ENCODE data around the gene CKMT2.

CKMT2 gene

GRCh38 chr5:81233080-81233634 lies at the start of gene CKMT2:
Gene CKMT2 (plus strand): TSS chr5:81233322. CDS start chr5:81251133, 17,811 bp downstream.
- no peak for DNase-seq

GRCh38 chr5:81183811-81184748 lies 49.0 kb upstream of the CKMT2 start:
- no peak for DNase-seq

- DNase-seq = no peak
Observed at GRCh38 chr5:81184749-81185110, 48.4 kb upstream of the CKMT2 start.

DNA sequence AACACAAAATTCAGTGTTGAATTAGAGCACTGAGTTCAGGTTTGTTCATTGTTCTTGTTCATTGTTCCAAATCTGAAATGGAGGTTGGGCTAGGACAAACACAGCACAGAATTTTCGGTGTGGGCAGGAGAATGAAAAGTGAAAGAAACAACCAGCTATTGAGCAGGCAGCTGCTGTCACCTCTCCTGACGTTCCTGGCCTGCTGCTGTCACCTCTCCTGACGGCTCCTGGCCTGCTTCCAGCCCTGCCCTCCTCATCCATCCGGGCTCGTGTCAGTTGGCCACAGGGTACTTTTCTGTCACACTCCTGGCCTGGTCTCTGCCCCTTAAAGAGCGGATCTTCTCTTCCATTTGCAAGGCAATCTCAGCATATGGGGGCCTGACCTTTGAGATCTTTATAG lies 45.2 kb upstream of the CKMT2 start:
- DNase-seq = no peak

GRCh38 chr5:81188962-81189361 lies 44.2 kb upstream of the CKMT2 start:
- DNase-seq = no peak

DNA sequence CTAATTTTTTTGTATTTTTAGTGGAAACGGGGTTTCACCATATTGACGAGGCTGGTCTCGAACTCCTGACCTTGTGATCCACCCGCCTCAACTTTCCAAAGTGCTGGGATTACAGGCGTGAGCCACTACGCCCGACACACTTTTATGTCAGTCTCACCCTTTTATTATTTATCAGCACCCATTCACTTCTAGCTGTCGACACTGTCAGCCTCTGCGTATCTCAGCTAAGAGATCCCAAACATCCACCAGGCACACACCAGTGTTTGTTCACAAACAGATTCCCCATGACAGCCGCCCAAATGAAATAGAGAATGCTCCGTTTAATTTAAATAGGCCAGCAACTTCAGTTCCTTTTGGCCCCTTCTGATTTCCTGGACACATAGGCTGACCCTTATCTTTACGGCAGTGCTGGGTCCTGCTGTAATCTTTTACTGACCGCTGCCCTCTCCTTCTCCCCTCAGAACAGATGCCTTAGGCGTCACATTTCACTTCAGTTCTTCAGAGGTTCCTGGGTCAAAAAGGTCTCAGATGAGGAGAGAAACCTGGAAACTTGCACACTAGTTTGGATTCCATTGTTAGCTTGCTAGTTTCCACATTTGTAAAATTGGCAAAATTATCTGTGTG lies 43.1 kb upstream of the CKMT2 start:
- DNase-seq = no peak

GRCh38 chr5:81191726-81192372 lies 41.3 kb upstream of the CKMT2 start:
- DNase-seq = no peak

DNA sequence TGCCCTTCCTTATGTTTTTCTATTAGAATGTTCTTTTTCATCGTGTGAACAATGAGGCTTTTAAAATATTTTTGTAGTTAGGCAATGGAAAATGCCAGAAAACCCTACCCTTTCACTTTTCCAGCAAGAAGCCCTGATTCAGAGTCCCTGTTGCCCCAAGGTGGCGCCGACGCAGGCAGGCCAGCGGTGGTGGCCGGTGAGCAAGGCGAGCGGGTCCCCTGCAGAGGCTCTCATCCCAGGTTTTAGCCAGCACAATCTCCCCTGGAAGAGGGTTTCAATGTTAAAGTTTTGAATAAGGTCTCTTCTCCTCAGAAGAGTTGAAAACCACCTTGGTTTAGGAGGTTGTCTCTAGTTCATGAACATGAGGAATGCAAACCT lies 40.8 kb upstream of the CKMT2 start:
- DNase-seq = no peak

- DNase-seq = peak; percentile 68 to 76 (median 74)
Observed at GRCh38 chr5:81194633-81195334, 38.3 kb upstream of the CKMT2 start.

- no peak for DNase-seq
Observed at GRCh38 chr5:81195335-81195929, 37.7 kb upstream of the CKMT2 start.

DNA sequence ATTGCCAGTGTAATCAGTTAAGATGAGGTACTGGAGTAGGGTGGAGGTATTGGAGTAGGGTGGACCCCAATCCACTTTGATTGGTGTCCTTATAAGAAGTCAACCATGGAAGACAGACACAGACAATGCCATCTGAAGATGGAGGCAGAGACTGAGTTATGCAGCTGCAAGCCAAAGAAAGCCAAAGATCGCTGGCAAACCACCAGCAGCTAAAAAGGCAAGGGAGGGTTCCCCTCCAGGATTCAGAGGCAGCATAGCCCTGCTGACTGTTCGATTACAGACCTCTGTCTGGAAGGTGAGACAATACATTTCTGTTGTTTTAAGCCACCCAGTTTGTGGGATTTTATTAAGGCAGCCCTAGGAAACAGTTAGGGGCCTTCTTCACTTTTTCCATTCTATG lies 30.5 kb upstream of the CKMT2 start:
- DNase-seq = no peak

GRCh38 chr5:81203729-81204128 lies 29.4 kb upstream of the CKMT2 start:
- no peak for DNase-seq

- no peak for DNase-seq
Observed at GRCh38 chr5:81204205-81204604, 28.9 kb upstream of the CKMT2 start.

GRCh38 chr5:81205058-81205457 lies 28.1 kb upstream of the CKMT2 start:
- no peak for DNase-seq

DNA sequence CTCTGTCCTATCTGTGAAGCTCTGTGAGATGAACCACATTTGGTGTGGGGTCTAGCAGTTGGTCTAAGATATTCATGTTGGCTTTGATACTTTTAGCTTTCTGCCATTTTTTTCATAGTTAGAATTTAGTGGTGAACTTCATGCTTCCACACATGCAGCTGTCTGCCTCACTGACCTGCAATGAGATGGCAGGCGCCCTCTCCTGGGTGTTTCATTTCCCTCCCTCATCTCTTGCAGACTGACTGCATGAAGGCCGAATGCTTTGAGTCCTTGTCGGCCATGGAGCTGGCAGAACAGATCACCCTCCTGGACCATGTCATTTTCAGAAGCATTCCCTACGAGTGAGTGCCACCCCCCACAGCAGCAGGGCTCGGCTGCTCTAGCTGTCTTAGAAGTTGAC lies 26.1 kb upstream of the CKMT2 start:
- no peak for DNase-seq

DNA sequence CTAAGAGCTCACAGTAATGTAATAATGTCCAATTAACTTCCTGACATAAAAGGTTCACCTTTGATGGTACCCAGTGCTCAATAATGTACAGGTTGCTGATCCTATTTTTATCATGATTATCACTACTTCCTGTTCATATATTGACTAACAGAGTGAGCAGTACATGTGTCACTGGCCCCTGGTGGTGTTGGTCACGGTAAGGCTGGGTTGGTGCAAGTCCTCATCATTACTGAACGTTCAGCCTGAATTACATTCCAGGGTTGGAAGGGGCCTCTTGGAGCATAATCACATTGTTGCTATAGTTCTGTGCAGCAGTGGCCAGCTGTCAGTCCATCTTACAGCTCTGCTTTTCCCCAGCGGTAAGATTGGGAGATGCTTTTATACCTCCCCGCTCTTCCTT lies 24.2 kb upstream of the CKMT2 start:
- no peak for DNase-seq

GRCh38 chr5:81209386-81209785 lies 23.7 kb upstream of the CKMT2 start:
- no peak for DNase-seq

DNA sequence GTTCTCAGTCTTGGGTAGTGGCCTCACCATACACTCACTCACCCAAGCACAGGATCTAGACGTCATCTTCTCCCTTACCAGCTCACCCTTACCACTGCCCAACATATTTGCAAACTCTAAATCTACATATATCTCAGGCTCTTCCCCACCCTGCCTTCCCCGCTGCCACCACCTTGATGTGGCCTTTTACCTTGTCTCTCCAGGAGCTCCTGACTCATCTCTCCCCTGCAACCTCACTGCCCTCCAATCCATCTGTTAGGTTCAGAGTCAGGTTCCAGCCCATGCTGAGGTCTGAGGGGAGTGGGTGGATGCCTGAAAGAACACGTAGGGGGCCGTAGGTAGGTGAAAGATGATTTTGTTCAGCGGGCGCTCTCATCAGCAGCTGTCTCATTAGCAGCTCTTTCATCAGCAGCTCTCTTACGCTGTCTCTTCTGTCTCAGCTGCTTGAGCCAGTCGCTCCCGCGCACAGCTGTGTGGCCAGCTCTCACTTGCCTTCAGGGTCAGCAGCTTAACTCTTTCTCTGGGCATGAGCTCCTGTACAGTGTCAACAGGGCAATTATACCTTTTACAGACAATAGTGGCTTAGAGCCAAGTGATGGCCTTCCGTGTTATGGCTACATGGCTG lies 23.1 kb upstream of the CKMT2 start:
- DNase-seq = no peak

- DNase-seq = no peak
Observed at GRCh38 chr5:81212211-81212751, 20.8 kb upstream of the CKMT2 start.

DNA sequence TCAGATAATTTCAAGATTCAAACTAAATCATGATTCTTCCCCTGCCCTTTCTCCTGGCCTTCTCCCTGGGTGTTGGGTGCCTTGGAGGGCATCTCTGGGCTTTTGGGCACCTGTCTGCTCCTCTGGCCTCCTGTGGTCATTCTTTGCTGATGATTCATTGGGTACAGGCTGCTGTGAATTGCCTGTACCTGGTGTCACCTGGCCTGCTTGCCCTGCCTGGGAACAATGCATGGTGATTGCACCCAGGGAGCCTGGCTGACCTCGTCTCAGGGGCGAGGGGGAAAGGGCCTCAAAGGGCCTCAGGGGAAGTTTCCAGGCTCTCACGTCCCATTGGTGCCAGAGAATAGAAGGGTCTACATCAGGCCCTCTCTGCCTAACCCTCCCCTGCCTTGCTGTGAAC lies 20.1 kb upstream of the CKMT2 start:
- no peak for DNase-seq

DNA sequence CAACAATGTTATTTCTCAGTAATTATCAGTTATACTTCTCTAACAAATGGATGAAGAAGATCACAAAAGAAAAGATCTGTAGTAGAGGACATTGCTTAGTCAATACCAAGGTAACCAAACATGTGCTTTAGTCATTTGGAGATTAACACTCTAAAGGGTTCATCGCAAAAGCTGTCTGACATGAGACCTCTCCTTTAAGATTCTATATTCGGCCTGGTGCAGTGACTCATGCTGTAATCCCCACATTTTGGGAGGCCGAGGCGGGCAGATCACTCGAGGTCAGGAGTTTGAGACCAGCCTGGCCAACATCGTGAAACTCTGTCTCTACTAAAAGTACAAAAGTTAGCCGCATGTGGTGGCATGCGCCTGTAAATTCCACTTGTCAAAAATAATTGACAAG lies 18.3 kb upstream of the CKMT2 start:
- DNase-seq = no peak

DNA sequence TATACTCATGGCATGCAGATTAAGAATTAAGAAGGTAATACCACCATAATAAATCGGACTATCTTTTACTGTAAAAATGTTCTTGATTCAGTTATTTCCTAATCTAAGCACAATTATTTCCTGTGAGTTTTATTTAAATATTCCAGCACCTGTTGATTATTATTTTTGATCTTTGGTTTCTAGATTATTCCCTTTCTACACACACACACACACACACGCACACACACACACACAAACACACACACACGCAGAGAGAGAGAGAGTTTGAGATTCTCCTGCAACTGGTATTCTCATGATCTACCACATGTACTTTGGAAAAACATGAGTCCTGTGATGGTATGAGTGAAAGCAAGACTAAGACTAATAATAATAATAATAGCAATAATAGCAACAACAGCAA lies 17.0 kb upstream of the CKMT2 start:
- no peak for DNase-seq
